ENCODE data around the gene TMOD2. TPM values are rescaled to one million over a fixed set of nuclear protein-coding genes. Genes with fewer than 3 reads are reported as not detected.

The TMOD2 gene
- total and polyA plus RNA-seq, 2 of the 8 experiments (the other 6 are each of a cell fraction or from before 2014, with no cell fraction given), result 0.80 to 6.5 TPM

DNA sequence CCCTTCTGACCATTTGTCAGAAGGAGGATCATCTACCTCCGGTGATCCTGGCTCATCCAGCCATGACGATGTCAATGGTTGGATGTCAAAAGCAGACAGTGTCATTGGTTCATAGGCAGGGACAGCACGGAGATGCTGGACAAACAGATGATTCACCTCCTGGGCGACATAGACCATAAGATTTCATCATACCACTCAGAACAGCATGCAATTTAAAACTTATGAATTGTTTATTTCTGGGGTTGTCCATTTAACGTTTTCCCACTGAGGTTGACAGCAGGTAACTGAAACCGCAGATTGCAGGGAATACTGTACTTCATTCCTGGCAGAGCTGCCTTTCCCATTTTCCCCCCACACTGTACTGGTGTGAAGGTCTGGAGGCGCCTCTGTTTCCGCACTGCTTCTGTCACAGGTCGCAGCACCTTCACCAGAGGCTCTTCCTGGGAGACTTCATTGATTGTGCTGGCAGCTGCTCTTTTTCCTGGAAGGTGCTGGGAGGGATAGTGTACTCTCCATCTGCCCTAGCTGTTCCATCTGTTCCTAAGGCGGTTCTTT is 45.5 kb downstream of the TMOD2 start:
- H4K8ac ChIP-seq (ENCODE audit: extremely low read depth, insufficient read depth, low read length), result no peak overlapping the region; the same call in 1 of the 2 replicates
- 85% methylated on average over 10 of the region's 10 CpGs; no CpG with 5 or more reads in 1 of the 2 experiments for WGBS, 2 experiments (ENCODE audit: extremely low coverage in 1 of 2, insufficient coverage in 1 of 2, insufficient read length in 1 of 2, insufficient replicate concordance in 2 of 2, low coverage in 1 of 2, low lambda C conversion rate in 2 of 2, missing lambda C conversion rate in 1 of 2)
- H3K9me3 ChIP-seq (ENCODE audit: insufficient read depth in 2 of 2, low read depth in 1 of 2, low read length in 1 of 2), result no peaks in the 10 kb centered on the region
- H2AK5ac ChIP-seq (ENCODE audit: low read depth, low read length), result no peak overlapping the region
- no peak overlapping the region for H2BK20ac ChIP-seq (ENCODE audit: low read length)
- no peaks in the 10 kb centered on the region for H3K23me2 ChIP-seq (ENCODE audit: low read depth, low read length)
- no peak overlapping the region for H2AFZ ChIP-seq (ENCODE audit: low read length)
- no peak overlapping the region for H4K5ac ChIP-seq (ENCODE audit: insufficient read length, low read depth, low read length)
- H3K4me2 ChIP-seq (ENCODE audit: insufficient read depth in 1 of 2, low read depth in 2 of 2, low read length in 2 of 2), result no peak overlapping the region
- H2BK5ac ChIP-seq (ENCODE audit: low read depth, low read length), result no peak overlapping the region
- no peak overlapping the region for H3K23ac ChIP-seq (ENCODE audit: insufficient read length)
- no peak overlapping the region for H4K91ac ChIP-seq (replicated peaks; ENCODE audit: insufficient read length, low read length)
- H3K4ac ChIP-seq (replicated peaks; ENCODE audit: insufficient read length, low read depth, low read length), result no peak overlapping the region
- no peaks in the 10 kb centered on the region for H3K79me2 ChIP-seq (ENCODE audit: control insufficient read depth in 1 of 2, insufficient read depth in 2 of 2, low read length in 2 of 2)
- no peaks in the 10 kb centered on the region for H3K36me3 ChIP-seq (ENCODE audit: control insufficient read depth in 2 of 4, insufficient read depth in 4 of 4, low read length in 3 of 4)
- no peak overlapping the region for H3K4me3 ChIP-seq (ENCODE audit: extremely low read depth in 1 of 4, insufficient read depth in 2 of 4, low read depth in 3 of 4, low read length in 4 of 4)
- ChIA-PET POLR2A (ENCODE audit: partially characterized antibody) (no interaction called here), CTCF (ENCODE audit: partially characterized antibody) (interaction anchor here (1.1 to 1.3 kb wide), 2 partner anchors 9 to 20 kb away, joined by 3 to 5 read pairs; no protein-coding TSS in a partner anchor)
- DNase-seq (ENCODE audit: low read depth in 1 of 2, low spot score in 2 of 2), result no peak
- H2BK15ac ChIP-seq (ENCODE audit: low read length), result no peak overlapping the region
- H3K27ac ChIP-seq (ENCODE audit: low read depth, low read length), result no peak overlapping the region
- no peak overlapping the region for H2BK12ac ChIP-seq (ENCODE audit: low read depth, low read length)
- H3K4me1 ChIP-seq (replicated peaks in 1 of 4; ENCODE audit: control insufficient read depth in 3 of 4, insufficient read depth in 4 of 4, low read length in 3 of 4), result no peaks in the 10 kb centered on the region
- FAIRE-seq, result no peak
- H3K9ac ChIP-seq (replicated peaks in 1 of 4; ENCODE audit: extremely low read depth in 1 of 4, low read depth in 3 of 4, low read length in 3 of 4), result no peak overlapping the region; a peak in 1 of 7 replicates
- H3K27me3 ChIP-seq (replicated peaks in 1 of 4; ENCODE audit: control insufficient read depth in 3 of 4, extremely low read depth in 1 of 4, insufficient read depth in 3 of 4, low read length in 3 of 4), result no peaks in the 10 kb centered on the region
- H3K14ac ChIP-seq (ENCODE audit: insufficient read length), result no peak overlapping the region
- no peak overlapping the region for H2BK120ac ChIP-seq (replicated peaks; ENCODE audit: low read depth, low read length)
- H3K18ac ChIP-seq (ENCODE audit: extremely low read depth, low read length), result no peak overlapping the region
- no peaks in the 10 kb centered on the region for H3K79me1 ChIP-seq (ENCODE audit: low read depth, low read length)
- no peak overlapping the region for H3K56ac ChIP-seq (replicated peaks; ENCODE audit: insufficient read length, low read depth, low read length)
- no peaks in the 10 kb centered on the region for H4K20me1 ChIP-seq (replicated peaks in 1 of 2; ENCODE audit: control insufficient read depth in 1 of 2, insufficient read depth in 2 of 2, low read length in 2 of 2)
- TF ChIP-seq TEAD4 (IDR thresholded peaks at IDR 0.05; ENCODE audit: low read depth, low read length), result no peak
- no peak for TF ChIP-seq HDAC6 (IDR thresholded peaks at IDR 0.05; ENCODE audit: low read depth, low read length)
- TF ChIP-seq YY1 (IDR thresholded peaks at IDR 0.05; ENCODE audit: low read depth, low read length), result no peak
- TF ChIP-seq SIX5 (IDR thresholded peaks at IDR 0.05; ENCODE audit: low read depth, low read length), result no peak
- no peak for TF ChIP-seq TAF1 (IDR thresholded peaks at IDR 0.05; ENCODE audit: low read depth, low read length)
- no peak for TF ChIP-seq RNF2 (IDR thresholded peaks at IDR 0.05; ENCODE audit: borderline replicate concordance, low read depth, low read length, missing control alignments, poor library complexity, severe bottlenecking)
- TF ChIP-seq ATF2 (IDR thresholded peaks at IDR 0.05; ENCODE audit: low read length), result no peak
- TF ChIP-seq JUND (IDR thresholded peaks at IDR 0.05; ENCODE audit: low read length), result no peak
- TF ChIP-seq EZH2 (IDR thresholded peaks at IDR 0.05; ENCODE audit: low read depth, low read length, severe bottlenecking), result no peak
- TF ChIP-seq RXRA (IDR thresholded peaks at IDR 0.05; ENCODE audit: insufficient read depth, low read depth, low read length), result no peak
- no peak for TF ChIP-seq KDM5A (IDR thresholded peaks at IDR 0.05; ENCODE audit: low read length)
- no peak for TF ChIP-seq TAF7 (optimal IDR thresholded peaks at IDR 0.05; ENCODE audit: borderline replicate concordance, low read depth, low read length)

All from H1 (cell line).